GM06990 (cell line): ENCODE measurements around the gene ICA1.

Experiments
- DNase-seq: peaks from one replicate; pipeline ENCODE4 v3.0.0-alpha.2; 2011; ENCODE audit not compliant: insufficient read length; ENCODE audit errors: extremely low read depth
- H3K27me3 ChIP-seq: replicated peaks from 2 replicates; pipeline ENCODE4 v1.6.0; 2011; ENCODE audit warnings: low read length; ENCODE audit not compliant: control insufficient read depth, insufficient read depth
- H3K36me3 ChIP-seq: 2 replicates; pipeline ENCODE4 v1.5.1; 2011; ENCODE audit warnings: low read length; ENCODE audit not compliant: control insufficient read depth, insufficient read depth
- H3K4me3 ChIP-seq: replicated peaks from 2 replicates; pipeline ENCODE4 v1.5.1; 2011; ENCODE audit warnings: low read depth, mild to moderate bottlenecking, control low read depth, low read length
- TF ChIP-seq, protein P1 (sequence below): IDR thresholded peaks from 2 replicates; pipeline ENCODE4 v1.5.1; 2011; ENCODE audit warnings: low read length, control low read depth, mild to moderate bottlenecking, inconsistent platforms; ENCODE audit not compliant: insufficient read depth, poor library complexity, severe bottlenecking

Gene ICA1

GRCh38 chr7:8094164-8095140 is 167.5 kb downstream of the ICA1 start:
- H3K36me3 ChIP-seq: no peaks in the 10 kb centered on the region; the same call in 1 of the 2 replicates
- H3K4me3 ChIP-seq: no peak overlapping the region
- no peak for DNase-seq
- no peaks in the 10 kb centered on the region for H3K27me3 ChIP-seq
- TF ChIP-seq, protein P1, sequence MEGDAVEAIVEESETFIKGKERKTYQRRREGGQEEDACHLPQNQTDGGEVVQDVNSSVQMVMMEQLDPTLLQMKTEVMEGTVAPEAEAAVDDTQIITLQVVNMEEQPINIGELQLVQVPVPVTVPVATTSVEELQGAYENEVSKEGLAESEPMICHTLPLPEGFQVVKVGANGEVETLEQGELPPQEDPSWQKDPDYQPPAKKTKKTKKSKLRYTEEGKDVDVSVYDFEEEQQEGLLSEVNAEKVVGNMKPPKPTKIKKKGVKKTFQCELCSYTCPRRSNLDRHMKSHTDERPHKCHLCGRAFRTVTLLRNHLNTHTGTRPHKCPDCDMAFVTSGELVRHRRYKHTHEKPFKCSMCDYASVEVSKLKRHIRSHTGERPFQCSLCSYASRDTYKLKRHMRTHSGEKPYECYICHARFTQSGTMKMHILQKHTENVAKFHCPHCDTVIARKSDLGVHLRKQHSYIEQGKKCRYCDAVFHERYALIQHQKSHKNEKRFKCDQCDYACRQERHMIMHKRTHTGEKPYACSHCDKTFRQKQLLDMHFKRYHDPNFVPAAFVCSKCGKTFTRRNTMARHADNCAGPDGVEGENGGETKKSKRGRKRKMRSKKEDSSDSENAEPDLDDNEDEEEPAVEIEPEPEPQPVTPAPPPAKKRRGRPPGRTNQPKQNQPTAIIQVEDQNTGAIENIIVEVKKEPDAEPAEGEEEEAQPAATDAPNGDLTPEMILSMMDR: no peak

GRCh38 chr7:8092140-8092539 is 169.8 kb downstream of the ICA1 start:
- Histone ChIP-seq H3K27me3 (no peaks in the 10 kb centered on the region), H3K36me3 (peaks cover under 1% of the 10 kb centered on the region), H3K4me3 (no peak overlapping the region)
- TF ChIP-seq, protein P1: no peak
- no peak for DNase-seq

GRCh38 chr7:8089036-8089780 is 172.8 kb downstream of the ICA1 start:
- DNase-seq: no peak
- Histone ChIP-seq H3K27me3 (no peaks in the 10 kb centered on the region), H3K36me3 (peaks cover 11% of the 10 kb centered on the region), H3K4me3 (no peak overlapping the region)
- TF ChIP-seq, protein P1: no peak

DNA sequence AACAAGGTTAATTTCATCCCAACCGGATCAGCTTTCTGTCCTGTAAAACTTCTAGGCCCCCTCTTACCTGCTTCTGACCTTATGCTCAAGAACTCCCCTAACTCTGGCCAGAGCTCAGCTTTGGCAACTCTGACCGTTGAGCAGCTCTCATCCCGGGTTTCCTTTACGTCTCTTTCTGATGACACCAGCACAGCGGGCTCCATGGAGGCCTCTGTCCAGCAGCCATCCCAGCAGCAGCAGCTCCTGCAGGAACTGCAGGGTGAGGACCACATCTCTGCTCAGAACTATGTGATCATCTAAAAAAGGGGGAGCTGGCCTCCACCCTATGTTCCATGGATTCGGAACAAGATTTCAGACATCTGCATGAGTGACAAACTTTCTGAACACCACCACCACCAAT is 175.7 kb downstream of the ICA1 start:
- no peak for DNase-seq
- TF ChIP-seq, protein P1: no peak
- no peak overlapping the region for H3K4me3 ChIP-seq
- H3K27me3 ChIP-seq: no peaks in the 10 kb centered on the region
- H3K36me3 ChIP-seq: peaks cover 11% of the 10 kb centered on the region

- TF ChIP-seq, protein P1: no peak
- Histone ChIP-seq H3K27me3 (no peaks in the 10 kb centered on the region), H3K36me3 (peaks cover 11% of the 10 kb centered on the region), H3K4me3 (no peak overlapping the region)
- no peak for DNase-seq
These were observed 176.5 kb downstream of the ICA1 start for GRCh38 chr7:8085420-8085819.
